Keratinocyte (primary cell): ENCODE measurements around the gene MRPL10. TPM values are rescaled to one million over a fixed set of nuclear protein-coding genes. Genes with fewer than 3 reads are reported as not detected.

ENCODE experiments used
- DNase-seq: peaks from one replicate; pipeline ENCODE4 v3.0.0-alpha.2; 2011; ENCODE audit warnings: low read depth, missing footprints, low spot score
- FAIRE-seq: peaks from 2 replicates; lab custom pipeline; 2011; peaks lifted over from hg19 to GRCh38; lab: Jason Lieb, UNC
- H2AFZ ChIP-seq: 2 replicates; pipeline ENCODE4 v1.6.0; 2012; ENCODE audit warnings: low read length, control low read depth, inconsistent platforms; ENCODE audit not compliant: control insufficient read depth
- H3K27ac ChIP-seq: 2 replicates; pipeline ENCODE4 v1.5.1; 2011; ENCODE audit warnings: low read length; ENCODE audit not compliant: control insufficient read depth, insufficient read depth
- H3K27me3 ChIP-seq: 3 replicates; pipeline ENCODE4 v1.6.0; 2011; ENCODE audit warnings: low read length; ENCODE audit not compliant: control insufficient read depth, insufficient read depth; ENCODE audit errors: extremely low read depth
- H3K36me3 ChIP-seq, 2 experiments: 2 replicates in 1 of 2; 3 replicates in 1 of 2; pipeline ENCODE4 v1.5.1; 2011; ENCODE audit warnings: low read length in 2 of 2, mild to moderate bottlenecking in 1 of 2; ENCODE audit not compliant: control insufficient read depth in 2 of 2, insufficient read depth in 2 of 2; ENCODE audit errors: extremely low read depth in 1 of 2
- H3K4me1 ChIP-seq: 3 replicates; pipeline ENCODE4 v1.5.1; 2011; ENCODE audit warnings: low read length; ENCODE audit not compliant: control insufficient read depth, insufficient read depth; ENCODE audit errors: extremely low read depth
- H3K4me2 ChIP-seq: 3 replicates; pipeline ENCODE4 v1.6.0; 2011; ENCODE audit warnings: low read depth, low read length; ENCODE audit not compliant: control insufficient read depth, insufficient read depth; ENCODE audit errors: extremely low read depth
- H3K4me3 ChIP-seq, 3 experiments: fragments of 200-600 bp in 1 of 3; sonication (generic) in 1 of 3; 2 replicates in 2 of 3; 3 replicates in 1 of 3; pipeline ENCODE4 v1.5.1; 2011 to 2016; ENCODE audit warnings: low read length in 3 of 3, mild to moderate bottlenecking in 3 of 3, control low read depth in 2 of 3, inconsistent platforms in 1 of 3, low read depth in 1 of 3, mixed read lengths in 1 of 3, mixed run types in 1 of 3, moderate library complexity in 1 of 3; ENCODE audit not compliant: control insufficient read depth in 2 of 3, insufficient read depth in 2 of 3; ENCODE audit errors: extremely low read depth in 1 of 3
- H3K79me2 ChIP-seq: 2 replicates; pipeline ENCODE4 v1.6.0; 2012; ENCODE audit warnings: low read length; ENCODE audit not compliant: control insufficient read depth, insufficient read depth
- H3K9ac ChIP-seq: 3 replicates; pipeline ENCODE4 v1.6.0; 2011; ENCODE audit warnings: low read length; ENCODE audit not compliant: control insufficient read depth, insufficient read depth; ENCODE audit errors: extremely low read depth
- H3K9me1 ChIP-seq: 3 replicates; pipeline ENCODE4 v1.6.0; 2011; ENCODE audit warnings: low read length; ENCODE audit not compliant: control insufficient read depth, insufficient read depth; ENCODE audit errors: extremely low read depth
- H3K9me3 ChIP-seq: 2 replicates; pipeline ENCODE4 v1.5.1; 2012; ENCODE audit warnings: low read depth, low read length; ENCODE audit not compliant: control insufficient read depth
- H4K20me1 ChIP-seq: 3 replicates; pipeline ENCODE4 v1.6.0; 2011; ENCODE audit warnings: low read length; ENCODE audit not compliant: control insufficient read depth, insufficient read depth; ENCODE audit errors: extremely low read depth
- CTCF ChIP-seq, 3 experiments: IDR thresholded peaks in 1 of 3; conservative IDR thresholded peaks in 1 of 3; optimal IDR thresholded peaks in 1 of 3; 2 replicates in 2 of 3; 3 replicates in 1 of 3; pipeline versions ENCODE3 to v1.5.1; 2011; ENCODE audit warnings: low read length in 3 of 3, mild to moderate bottlenecking in 3 of 3, moderate library complexity in 2 of 3, control low read depth in 1 of 3, inconsistent platforms in 1 of 3; ENCODE audit not compliant: insufficient read depth in 2 of 3; ENCODE audit errors: extremely low read depth in 1 of 3
- EZH2 ChIP-seq: IDR thresholded peaks from one replicate; pipeline ENCODE4 v1.6.1; 2012; ENCODE audit warnings: inconsistent platforms, mild to moderate bottlenecking, low read length, moderate library complexity
- dilution Hi-C: fragments of 300-500 bp; cut with MboI; formaldehyde crosslinking; loops from one replicate; pipeline ENCODE4 v1.7.0; 2020; ENCODE audit warnings: low sequenced_read_pairs; ENCODE audit not compliant: extremely low pct_ligation_motif_present
- polyA plus RNA-seq, 5 experiments: library from polyadenylated mRNA; depleted of rRNA in 3 of 5; stranded (reverse) in 3 of 5; stranded (forward) in 1 of 5; unstranded in 1 of 5; fragments of >200 nt; gene quantifications; 1 replicate in 1 of 5; 2 replicates in 3 of 5; 3 replicates in 1 of 5; pipeline versions ENCODE4 v1.2.1 to v1.2.3, GENCODE V29; 2011 to 2012; ENCODE audit warnings: missing spikeins in 2 of 5, low read depth in 1 of 5, low replicate concordance in 1 of 5

The MRPL10 gene
- polyA plus RNA-seq, 1 donor (not counting 4 experiments of a cell fraction or from before 2014, with no cell fraction given): 42.4 TPM

GRCh38 chr17:47867813-47868533, 36.6 kb upstream of the MRPL10 start:
- Histone ChIP-seq H2AFZ (no peak overlapping the region), H3K4me2 (no peak overlapping the region), H3K27ac (no peak overlapping the region), H3K36me3 (no peaks in the 10 kb centered on the region), H3K4me1 (peaks cover 28% of the 10 kb centered on the region), H3K9me1 (no peaks in the 10 kb centered on the region), H3K9ac (no peak overlapping the region), H4K20me1 (no peaks in the 10 kb centered on the region), H3K9me3 (no peaks in the 10 kb centered on the region), H3K4me3 (no peak overlapping the region), H3K79me2 (no peaks in the 10 kb centered on the region), H3K27me3 (peaks cover 10% of the 10 kb centered on the region)
- no peak for DNase-seq
- TF ChIP-seq EZH2 (no peak), CTCF (optimal IDR thresholded peaks at IDR 0.05 in 1 of 3, IDR thresholded peaks at IDR 0.05 in 1 of 3, conservative IDR thresholded peaks at IDR 0.05 in 1 of 3; ENCODE audit: extremely low read depth in 1 of 3, insufficient read depth in 2 of 3, low read length in 3 of 3) (no peak)
- dilution Hi-C loops: no loop called here
- no peak for FAIRE-seq

- dilution Hi-C loops: no loop called here
- Histone ChIP-seq H4K20me1 (no peaks in the 10 kb centered on the region), H3K4me2 (no peak overlapping the region), H2AFZ (no peak overlapping the region), H3K4me1 (peaks cover 25% of the 10 kb centered on the region), H3K27ac (no peak overlapping the region), H3K27me3 (peaks cover 6% of the 10 kb centered on the region), H3K36me3 (no peaks in the 10 kb centered on the region), H3K9ac (no peak overlapping the region), H3K79me2 (no peaks in the 10 kb centered on the region), H3K9me1 (no peaks in the 10 kb centered on the region), H3K4me3 (no peak overlapping the region), H3K9me3 (no peaks in the 10 kb centered on the region)
- TF ChIP-seq EZH2: no peak
- TF ChIP-seq CTCF (optimal IDR thresholded peaks at IDR 0.05 in 1 of 3, IDR thresholded peaks at IDR 0.05 in 1 of 3, conservative IDR thresholded peaks at IDR 0.05 in 1 of 3; ENCODE audit: extremely low read depth in 1 of 3, insufficient read depth in 2 of 3, low read length in 3 of 3): no peak
- FAIRE-seq: no peak
- no peak for DNase-seq
Observed at GRCh38 chr17:47866941-47867340, 35.6 kb upstream of the MRPL10 start.
